Measurements from ENCODE around the gene LAPTM5.

GRCh38 chr1:30804822-30805221, 47.2 kb upstream of the LAPTM5 start:
- no peak for TF ChIP-seq CTCF (IDR thresholded peaks at IDR 0.05)
- TF ChIP-seq POLR2A (IDR thresholded peaks at IDR 0.05) = no peak
